Panc1 (cell line): ENCODE measurements around the gene PRSS16. TPM values are rescaled to one million over a fixed set of nuclear protein-coding genes. Genes with fewer than 3 reads are reported as not detected.
"Not testable (repeated sequence)": the region's sequence is repeated elsewhere in the genome, so short reads cannot be mapped to it uniquely, and the experiment has no call there.

Source experiments
- ATAC-seq: fragments of 200-7000 bp; cut with Tn5 transposase; 2 replicates; pipeline ENCODE4 v1.9.1; 2020; ENCODE audit warnings: mild to moderate bottlenecking, moderate library complexity
- BruUV-seq: library from RNA; stranded (reverse); fragments of 400-500 nt; replicated peaks from 2 replicates; lab custom pipeline; 2021; lab: Mats Ljungman, UMichigan
- CTCF ChIA-PET: fragments of 300-600 bp; sonication (Branson Sonifier 250); formaldehyde crosslinking; loops from one replicate; lab custom pipeline; 2022; ENCODE audit warnings: antibody characterized with exemption; lab: Charles Lee
- POLR2A ChIA-PET: fragments of 300-600 bp; sonication (Branson Sonifier 250); formaldehyde crosslinking; loops from one replicate; lab custom pipeline; 2022; ENCODE audit warnings: antibody characterized with exemption; lab: Charles Lee
- DNase-seq: peaks from one replicate; pipeline ENCODE4 v3.0.0-alpha.2; 2010; ENCODE audit warnings: low read depth, low spot score
- H3K27ac ChIP-seq: 2 replicates; pipeline ENCODE4 v1.5.1; 2011; ENCODE audit warnings: mild to moderate bottlenecking, low read length, inconsistent platforms
- H3K27me3 ChIP-seq: fragments of 200-500 bp; sonication (Bioruptor generic); 2 replicates; pipeline ENCODE4 v1.6.0; 2014; ENCODE audit warnings: low read length, inconsistent platforms; ENCODE audit not compliant: control insufficient read depth, insufficient read depth
- H3K36me3 ChIP-seq: fragments of 200-500 bp; sonication (Bioruptor generic); 2 replicates; pipeline ENCODE4 v1.5.1; 2014; ENCODE audit warnings: inconsistent platforms, mild to moderate bottlenecking, low read length, moderate library complexity; ENCODE audit not compliant: control insufficient read depth, insufficient read depth
- H3K4me1 ChIP-seq: 2 replicates; pipeline ENCODE4 v1.5.1; 2011; ENCODE audit warnings: inconsistent platforms, mild to moderate bottlenecking, low read length, moderate library complexity; ENCODE audit not compliant: control insufficient read depth, insufficient read depth
- H3K4me3 ChIP-seq, 2 experiments: 2 replicates each; pipeline ENCODE4 v1.5.1; 2011 to 2012; ENCODE audit warnings: low read depth in 2 of 2, low read length in 2 of 2, mild to moderate bottlenecking in 2 of 2, inconsistent platforms in 1 of 2, moderate library complexity in 1 of 2
- H3K9me3 ChIP-seq: fragments of 200-500 bp; sonication (Bioruptor generic); 2 replicates; pipeline ENCODE4 v1.5.1; 2014; ENCODE audit warnings: low read depth, mild to moderate bottlenecking, inconsistent platforms, low read length, moderate library complexity; ENCODE audit not compliant: control insufficient read depth, insufficient read depth
- CTCF ChIP-seq: fragments of 450-650 bp; IDR thresholded peaks from 2 replicates; pipeline ENCODE4 v1.5.1; 2017; ENCODE audit warnings: mild to moderate bottlenecking
- POLR2AphosphoS5 ChIP-seq: IDR thresholded peaks from 2 replicates; pipeline ENCODE4 v1.6.1; 2012; ENCODE audit warnings: mild to moderate bottlenecking, low read depth, low read length, moderate library complexity
- REST ChIP-seq, 2 experiments: IDR thresholded peaks; 2 replicates each; pipeline ENCODE4 v1.6.1; 2011 to 2012; ENCODE audit warnings: low read depth in 2 of 2, control low read depth in 1 of 2, low read length in 1 of 2, mild to moderate bottlenecking in 1 of 2, moderate library complexity in 1 of 2; ENCODE audit not compliant: insufficient read depth in 1 of 2
- SIN3A ChIP-seq: IDR thresholded peaks from 2 replicates; pipeline ENCODE4 v1.6.1; 2012; ENCODE audit warnings: low read depth, mild to moderate bottlenecking, low read length, moderate library complexity, borderline replicate concordance; ENCODE audit not compliant: insufficient read depth
- TCF7L2 ChIP-seq: IDR thresholded peaks from 2 replicates; pipeline ENCODE4 v1.6.1; 2011; ENCODE audit warnings: mild to moderate bottlenecking, low read depth, low read length, inconsistent platforms
- in situ Hi-C: cut with HindIII; loops from 2 replicates; pipeline ENCODE4 v1.10.0; 2016; ENCODE audit warnings: low sequenced_read_pairs, low pct_unique_long_range_greater_than_20kb
- intact Hi-C: fragments of 100-400 bp; cut with micrococcal nuclease; formaldehyde crosslinking; loops from one replicate; pipeline ENCODE4 v1.10.0; 2022; ENCODE audit not compliant: unreplicated experiment
- total RNA-seq: library from RNA; stranded (reverse); gene quantifications from one replicate; pipeline ENCODE4 v1.2.1, GENCODE V29; 2021; ENCODE audit not compliant: unreplicated experiment

Gene PRSS16
- total RNA-seq, 1 experiment from 2014 or later = 4.7 TPM

GRCh38 chr6:27216874-27217273 is 30.6 kb upstream of the PRSS16 start:
- no peak overlapping the region for H3K27ac ChIP-seq
- H3K4me1 ChIP-seq = no peaks in the 10 kb centered on the region
- in situ Hi-C loops (no loop called here), intact Hi-C loops (no loop called here)
- H3K27me3 ChIP-seq = no peaks in the 10 kb centered on the region
- H3K9me3 ChIP-seq = no peaks in the 10 kb centered on the region
- TF ChIP-seq TCF7L2 (no peak), POLR2AphosphoS5 (no peak), CTCF (no peak), SIN3A (no peak), REST (IDR thresholded peaks at IDR 0.05; ENCODE audit: insufficient read depth in 1 of 2, low read depth in 2 of 2, low read length in 1 of 2) (no peak)
- BruUV-seq = no TSS peak
- ChIA-PET CTCF (no interaction called here), POLR2A (no interaction called here)
- DNase-seq = no peak
- no peak for ATAC-seq
- H3K4me3 ChIP-seq = no peak overlapping the region
- H3K36me3 ChIP-seq = no peaks in the 10 kb centered on the region

GRCh38 chr6:27222971-27223370 is 24.5 kb upstream of the PRSS16 start:
- BruUV-seq, DNase-seq, in situ Hi-C loops, H3K27me3 ChIP-seq, H3K9me3 ChIP-seq, H3K27ac ChIP-seq, H3K4me1 ChIP-seq, H3K36me3 ChIP-seq, ATAC-seq, POLR2A ChIA-PET, intact Hi-C loops, H3K4me3 ChIP-seq: not testable (repeated sequence)
- CTCF ChIA-PET = interaction anchor here (0.6 kb wide), 1 partner anchor 1793 kb away, joined by 5 read pairs; no protein-coding TSS in a partner anchor

GRCh38 chr6:27224729-27225128 is 22.8 kb upstream of the PRSS16 start:
- H3K9me3 ChIP-seq = no peaks in the 10 kb centered on the region
- H3K4me3 ChIP-seq = no peak overlapping the region
- ChIA-PET CTCF (no interaction called here), POLR2A (no interaction called here)
- H3K27me3 ChIP-seq = peaks cover 2% of the 10 kb centered on the region; the same call in 1 of the 2 replicates
- in situ Hi-C loops = no loop called here
- H3K36me3 ChIP-seq = no peaks in the 10 kb centered on the region
- DNase-seq = no peak
- intact Hi-C loops = no loop called here
- ATAC-seq = no peak
- TF ChIP-seq TCF7L2 = no peak
- TF ChIP-seq SIN3A = no peak
- TF ChIP-seq REST (IDR thresholded peaks at IDR 0.05; ENCODE audit: insufficient read depth in 1 of 2, low read depth in 2 of 2, low read length in 1 of 2) = no peak
- no peak for TF ChIP-seq POLR2AphosphoS5
- no peak for TF ChIP-seq CTCF
- H3K27ac ChIP-seq = no peak overlapping the region
- H3K4me1 ChIP-seq = no peaks in the 10 kb centered on the region
- no TSS peak for BruUV-seq
